Stimulated activated CD8-positive, alpha-beta memory T cell treated with anti-CD3 and anti-CD28 coated beads, Interleukin-7, amount 100 ng/mL, for 48 hours (primary cell): Measurements from ENCODE around the gene SNCB.

Experiments
- DNase-seq, 2 donors: peaks; one replicate each; pipeline ENCODE4 v3.0.0-alpha.2; 2020; ENCODE audit warnings: low read depth in 1 of 2; ENCODE audit errors: extremely low read depth in 1 of 2

Gene SNCB

DNA sequence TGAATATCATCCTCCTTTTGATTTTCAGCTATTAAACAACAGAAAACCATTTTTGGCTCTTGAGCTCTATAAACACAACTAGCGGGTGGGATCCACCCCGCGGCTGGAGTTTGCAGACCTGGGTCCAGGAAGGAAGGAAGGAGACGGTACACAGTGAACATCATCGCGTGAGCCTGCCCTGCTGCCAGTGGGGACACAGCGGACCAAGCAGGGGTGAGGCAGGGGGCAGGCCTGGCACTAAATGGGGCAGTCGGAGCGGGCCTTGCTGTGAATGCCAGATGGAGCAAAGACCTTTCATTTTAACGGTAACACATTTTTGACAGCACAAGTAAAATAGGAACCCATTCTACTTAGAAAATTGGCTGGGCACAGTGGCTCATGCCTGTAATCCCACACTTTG lies 31.3 kb upstream of the SNCB start:
- DNase-seq: no peak

DNA sequence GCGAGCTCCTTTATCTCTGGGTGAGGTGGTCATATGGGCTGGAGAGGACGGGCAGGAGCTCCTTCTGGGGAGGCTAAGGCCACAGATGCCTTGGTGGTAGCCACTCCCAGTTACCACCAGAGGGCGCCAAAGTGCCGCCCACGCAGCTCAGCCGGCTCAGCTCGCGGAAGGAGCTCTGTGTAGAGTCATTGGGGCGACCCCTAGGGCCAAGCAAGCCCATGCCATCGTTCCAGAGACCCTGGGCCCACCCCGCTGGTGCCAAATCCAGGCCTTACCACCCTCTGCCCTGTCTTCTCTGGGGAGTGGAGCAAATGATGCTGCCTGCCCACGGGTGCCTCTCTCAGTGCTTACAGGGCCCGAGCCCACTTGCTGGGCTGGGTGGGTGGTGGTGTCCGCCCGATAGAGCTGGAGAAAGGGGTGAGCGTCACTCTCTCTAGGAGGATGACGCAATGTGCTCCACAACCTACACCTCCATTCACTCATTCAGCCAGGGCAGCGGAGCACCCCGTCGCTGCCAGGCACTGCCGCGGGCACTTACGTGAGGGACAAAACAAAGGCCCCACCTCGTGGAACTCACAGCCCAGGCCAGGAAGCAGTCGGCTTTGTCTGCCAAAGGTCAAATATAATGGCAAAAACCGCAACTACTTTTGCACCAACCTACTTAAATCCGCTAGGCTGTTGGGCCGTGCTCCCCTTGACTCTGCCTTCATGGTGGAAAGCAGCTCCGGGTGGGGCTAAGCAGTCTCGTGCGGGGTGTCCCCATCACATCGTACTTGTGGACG lies 30.7 kb upstream of the SNCB start:
- DNase-seq: peak; percentile 50 to 58

DNA sequence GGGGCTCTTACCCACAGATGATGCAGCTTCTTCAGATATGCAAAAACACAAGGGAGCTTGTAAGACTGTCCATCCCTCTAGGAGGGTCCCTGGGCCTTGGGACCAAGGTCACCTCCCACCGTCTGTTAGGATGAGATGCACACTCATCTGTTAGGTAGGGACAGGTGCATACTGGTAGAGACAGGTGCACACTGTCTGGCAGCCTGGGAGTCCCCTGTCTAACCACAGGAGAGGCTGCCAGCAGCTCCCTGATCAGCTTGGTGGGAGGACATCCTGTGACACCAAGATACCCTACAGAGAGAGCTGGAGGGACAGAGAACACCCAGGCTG lies 30.2 kb upstream of the SNCB start:
- no peak for DNase-seq

DNA sequence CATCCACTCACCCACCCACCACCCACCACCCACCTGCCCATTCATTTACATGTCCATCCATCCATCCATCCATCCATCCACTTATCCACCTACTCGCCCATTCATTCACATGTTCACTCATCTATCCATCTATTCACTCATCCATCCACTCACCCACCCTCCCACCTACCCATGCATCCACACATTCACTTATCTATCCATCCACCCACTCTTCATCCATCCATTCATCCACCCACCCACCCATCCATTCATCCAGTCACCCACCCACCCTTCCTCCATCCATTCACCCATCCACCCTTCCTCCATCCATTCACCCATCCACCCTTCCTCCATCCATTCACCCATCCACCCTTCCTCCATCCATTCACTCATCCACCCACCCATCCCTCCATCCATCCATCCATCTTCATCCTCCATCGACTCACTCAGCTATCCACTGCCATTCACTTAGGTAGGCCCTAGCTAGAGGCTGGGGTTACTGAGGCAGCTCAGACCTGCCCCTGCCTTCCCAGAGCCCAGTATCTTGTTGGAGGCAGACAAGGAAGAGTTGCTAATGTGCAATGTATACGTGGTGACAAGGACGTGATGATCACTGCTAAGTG lies 29.6 kb upstream of the SNCB start:
- DNase-seq: no peak

DNA sequence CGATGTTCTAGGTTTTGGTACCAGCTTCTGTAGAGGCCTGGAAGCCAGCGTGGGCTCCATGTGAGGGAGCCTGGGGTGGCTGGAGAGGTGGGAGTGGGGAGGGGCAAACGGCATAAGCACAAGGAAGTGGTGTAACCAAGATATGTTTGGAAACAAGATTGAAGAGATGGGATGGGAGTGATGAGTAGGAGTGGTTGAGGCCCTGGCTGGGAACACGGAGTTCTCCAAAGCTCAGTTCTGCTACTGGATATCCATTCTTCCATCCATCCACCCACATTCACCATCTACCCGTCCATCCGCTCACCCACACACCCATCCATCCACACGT lies 29.1 kb upstream of the SNCB start:
- DNase-seq: no peak

DNA sequence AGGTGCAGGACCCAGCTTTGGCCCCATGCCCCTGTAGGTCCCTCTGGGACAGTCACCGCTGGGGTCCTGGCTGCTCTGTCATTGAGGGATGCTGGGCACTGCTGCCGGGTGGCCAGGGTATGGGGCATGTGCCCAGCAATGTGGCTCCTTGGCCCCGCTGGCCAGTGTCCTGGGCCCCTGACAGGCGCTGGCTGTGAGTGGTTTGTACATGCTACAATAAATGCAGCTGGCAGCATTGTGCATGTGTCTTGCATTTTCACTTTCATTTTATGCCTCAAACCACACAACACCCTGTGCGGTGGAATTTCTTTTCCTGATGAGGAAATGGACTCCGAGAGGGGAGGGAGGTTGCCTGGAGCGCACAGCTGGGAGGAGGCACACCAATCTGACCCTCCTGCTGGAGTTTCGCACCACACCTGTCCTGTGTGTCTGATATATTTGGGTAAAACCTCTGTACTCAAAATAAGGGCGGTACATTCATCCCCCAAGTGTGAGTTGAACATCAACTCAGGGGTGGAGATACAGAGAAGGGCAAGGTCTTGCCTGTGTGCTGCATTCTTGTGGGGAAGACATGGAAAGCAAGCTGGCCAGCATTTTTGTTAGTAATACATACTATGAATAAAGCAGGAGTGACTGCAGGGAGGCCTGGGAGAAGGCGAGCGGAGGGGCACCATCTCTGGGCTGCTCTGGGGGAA lies 28.6 kb upstream of the SNCB start:
- no peak for DNase-seq

DNA sequence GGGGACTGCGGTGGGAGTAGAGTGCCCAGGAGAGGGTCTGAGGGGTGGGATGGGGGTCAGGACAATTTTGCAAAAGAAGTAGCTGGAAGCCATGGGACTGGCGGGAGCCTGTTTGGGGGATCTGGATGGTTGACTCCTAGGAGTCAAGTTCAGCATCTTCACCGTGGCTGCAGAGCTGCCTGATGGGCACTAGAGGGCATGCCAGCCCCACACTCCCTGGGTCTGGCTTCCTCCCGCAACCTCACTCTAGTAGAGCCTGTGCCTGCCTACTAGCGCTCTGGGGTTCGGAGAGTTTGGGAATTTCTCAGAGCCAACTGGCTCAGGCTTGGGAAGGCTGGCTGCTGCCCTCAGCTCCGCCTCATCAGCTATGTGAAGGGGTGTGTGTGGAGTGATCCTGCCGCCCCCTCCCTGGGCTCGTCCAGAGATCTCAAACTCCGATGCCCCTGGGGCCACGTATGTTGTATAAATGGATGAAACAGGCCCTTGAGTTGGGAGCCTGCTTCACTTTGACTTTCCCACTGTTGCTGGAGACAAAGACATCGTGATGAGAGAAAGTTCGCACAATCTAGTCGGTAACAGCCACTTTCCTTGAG lies 27.8 kb upstream of the SNCB start:
- DNase-seq: peak in 1 of 2 donors; percentile 40

DNA sequence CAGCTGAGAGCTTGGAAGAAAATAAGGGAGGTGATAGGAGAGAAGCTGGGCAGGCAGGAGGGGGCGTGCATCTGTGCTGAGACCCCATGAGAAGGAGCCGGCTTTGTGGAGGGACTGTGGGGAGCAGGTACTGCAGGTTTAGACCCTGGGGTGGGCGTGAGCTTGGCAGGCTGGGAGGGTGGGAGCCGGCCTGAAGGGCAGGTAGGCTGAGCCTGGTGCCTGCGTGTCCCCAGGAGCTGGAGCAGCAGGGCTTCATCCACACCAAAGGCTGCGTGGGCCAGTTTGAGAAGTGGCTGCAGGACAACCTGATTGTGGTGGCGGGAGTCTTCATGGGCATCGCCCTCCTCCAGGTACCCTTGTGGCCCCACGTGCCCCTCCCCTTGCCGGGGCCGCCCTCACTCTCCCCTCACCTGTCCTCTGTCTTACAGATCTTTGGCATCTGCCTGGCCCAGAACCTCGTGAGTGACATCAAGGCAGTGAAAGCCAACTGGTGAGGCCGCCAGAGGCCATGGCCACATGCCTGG lies 26.2 kb upstream of the SNCB start:
- DNase-seq: no peak

DNA sequence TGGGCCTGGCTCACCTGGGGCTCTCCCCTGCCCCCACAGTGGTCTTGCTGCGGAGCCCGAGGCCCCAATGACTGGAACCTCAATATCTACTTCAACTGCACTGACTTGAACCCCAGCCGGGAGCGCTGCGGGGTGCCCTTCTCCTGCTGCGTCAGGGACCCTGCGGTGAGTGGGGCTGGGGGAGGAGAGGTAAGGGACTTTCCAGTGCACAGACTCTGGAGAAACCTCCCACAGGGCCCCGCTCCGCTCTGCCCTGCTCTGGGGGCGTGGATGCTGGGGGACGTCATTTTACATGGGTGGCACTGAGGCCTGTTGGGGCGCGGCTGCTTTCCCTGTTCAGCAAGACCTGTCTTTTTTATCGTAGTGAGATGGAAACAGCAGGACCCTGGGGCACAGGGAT lies 24.5 kb upstream of the SNCB start:
- DNase-seq: no peak

DNA sequence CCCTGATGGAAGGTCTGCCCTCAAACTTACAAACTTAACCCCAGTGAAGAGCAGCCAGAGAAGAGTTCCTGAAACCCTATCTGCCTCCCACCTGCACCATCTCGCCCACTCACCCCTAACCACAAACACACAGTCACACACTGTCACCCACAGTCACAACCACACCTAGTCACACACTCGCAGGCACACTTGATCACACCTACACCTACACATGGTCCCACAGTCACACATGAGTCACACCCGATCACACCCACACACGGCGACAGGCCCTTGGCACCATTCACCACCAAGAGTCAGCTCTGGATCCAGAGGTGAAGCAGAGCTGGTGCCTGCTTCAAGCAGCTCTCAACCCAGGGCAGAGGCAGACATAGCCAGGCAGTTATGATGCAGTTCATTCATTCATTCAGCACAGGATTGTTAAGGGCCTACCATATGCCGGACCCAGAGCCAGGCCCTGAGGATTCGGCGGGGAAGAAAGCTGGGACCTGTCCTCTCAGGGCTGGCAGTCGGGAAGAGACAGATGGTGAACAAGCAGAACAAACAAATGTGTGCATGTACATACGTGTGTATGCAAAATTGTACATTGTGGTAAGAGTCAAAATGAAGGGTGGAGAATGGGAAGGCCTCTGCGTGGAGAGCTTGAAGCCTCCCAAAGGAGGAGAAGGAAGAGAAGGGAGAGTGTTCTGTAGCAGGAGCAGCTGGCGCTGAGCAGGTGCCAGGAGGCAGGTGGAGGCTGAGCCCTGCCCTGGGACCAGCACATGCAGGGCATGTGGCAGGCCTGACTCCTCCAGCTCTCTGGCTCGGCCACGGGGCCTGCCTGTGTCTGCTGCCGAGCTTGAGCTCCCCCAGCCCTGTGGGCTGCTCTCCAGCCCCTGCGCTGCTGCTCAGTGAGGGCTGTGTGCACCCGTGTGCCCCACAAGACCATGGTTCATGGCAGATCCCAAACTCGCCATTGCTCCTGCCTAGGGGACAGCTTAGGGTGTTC lies 23.4 kb upstream of the SNCB start:
- DNase-seq: peak; percentile 72 to 83

DNA sequence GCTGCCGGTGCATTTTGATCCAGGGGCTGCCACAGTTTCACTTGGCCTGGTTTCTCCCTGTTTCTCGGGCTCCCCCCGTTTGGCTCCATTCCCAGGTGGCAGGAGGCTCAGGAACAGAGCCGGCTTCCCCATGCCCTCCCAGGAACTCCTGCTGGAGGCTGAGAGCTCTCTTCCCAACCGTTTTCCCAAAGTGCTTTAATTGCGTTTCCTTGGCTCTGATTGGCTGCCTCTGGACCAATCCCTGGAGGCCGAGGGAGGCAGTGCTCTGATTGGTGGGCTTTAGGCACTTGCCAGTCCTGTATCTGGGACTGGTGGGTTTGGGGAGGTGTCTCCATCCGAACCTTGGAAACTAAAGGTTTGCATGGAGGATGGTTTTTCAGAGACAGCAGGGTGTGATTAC lies 21.8 kb upstream of the SNCB start:
- DNase-seq: no peak

DNA sequence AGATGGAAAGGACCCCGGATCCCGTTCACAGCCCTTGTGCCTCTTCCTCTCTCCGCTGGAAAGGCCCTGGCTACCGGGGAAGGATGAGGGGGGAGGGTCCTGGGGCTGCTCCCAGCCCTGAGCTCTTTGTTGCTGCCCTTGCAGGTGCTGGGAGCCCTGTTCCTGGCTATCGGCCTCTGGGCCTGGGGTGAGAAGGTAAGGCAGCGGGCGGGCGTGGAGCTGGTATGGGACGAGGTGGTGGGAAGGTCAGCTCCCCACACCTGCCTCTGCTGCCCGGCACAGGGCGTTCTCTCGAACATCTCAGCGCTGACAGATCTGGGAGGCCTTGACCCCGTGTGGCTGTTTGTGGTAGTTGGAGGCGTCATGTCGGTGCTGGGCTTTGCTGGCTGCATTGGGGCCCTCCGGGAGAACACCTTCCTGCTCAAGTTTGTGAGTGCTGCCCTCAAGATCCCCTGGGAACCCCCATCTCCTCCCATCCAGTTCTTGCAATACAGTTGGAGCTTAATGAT lies 21.2 kb upstream of the SNCB start:
- DNase-seq: no peak

DNA sequence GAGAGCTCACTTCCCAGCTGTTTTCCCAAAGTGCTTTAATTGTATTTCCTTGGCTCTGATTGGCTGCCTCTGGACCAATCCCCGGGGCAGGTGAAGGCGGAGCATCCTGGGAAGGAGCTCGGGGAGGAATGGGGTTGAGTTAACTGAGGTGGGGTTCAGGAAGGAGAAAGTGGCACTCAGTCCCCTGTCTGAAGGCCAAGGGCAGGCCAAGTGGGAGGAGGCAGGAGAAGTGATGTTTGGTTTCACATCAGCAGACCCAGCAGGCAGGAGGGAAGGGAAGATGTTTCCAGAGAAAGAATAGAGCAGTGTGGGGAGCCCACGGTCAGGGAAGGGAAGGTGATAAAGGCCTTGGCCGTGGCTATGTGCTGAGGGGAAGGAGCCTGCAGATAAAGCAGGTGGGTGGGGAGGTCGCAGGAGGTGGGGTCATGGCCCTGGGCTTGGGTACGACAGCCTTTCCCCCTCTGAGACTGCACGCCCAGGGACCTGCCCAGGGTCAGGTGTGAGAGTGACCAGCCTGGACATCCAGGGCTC lies 20.1 kb upstream of the SNCB start:
- no peak for DNase-seq

DNA sequence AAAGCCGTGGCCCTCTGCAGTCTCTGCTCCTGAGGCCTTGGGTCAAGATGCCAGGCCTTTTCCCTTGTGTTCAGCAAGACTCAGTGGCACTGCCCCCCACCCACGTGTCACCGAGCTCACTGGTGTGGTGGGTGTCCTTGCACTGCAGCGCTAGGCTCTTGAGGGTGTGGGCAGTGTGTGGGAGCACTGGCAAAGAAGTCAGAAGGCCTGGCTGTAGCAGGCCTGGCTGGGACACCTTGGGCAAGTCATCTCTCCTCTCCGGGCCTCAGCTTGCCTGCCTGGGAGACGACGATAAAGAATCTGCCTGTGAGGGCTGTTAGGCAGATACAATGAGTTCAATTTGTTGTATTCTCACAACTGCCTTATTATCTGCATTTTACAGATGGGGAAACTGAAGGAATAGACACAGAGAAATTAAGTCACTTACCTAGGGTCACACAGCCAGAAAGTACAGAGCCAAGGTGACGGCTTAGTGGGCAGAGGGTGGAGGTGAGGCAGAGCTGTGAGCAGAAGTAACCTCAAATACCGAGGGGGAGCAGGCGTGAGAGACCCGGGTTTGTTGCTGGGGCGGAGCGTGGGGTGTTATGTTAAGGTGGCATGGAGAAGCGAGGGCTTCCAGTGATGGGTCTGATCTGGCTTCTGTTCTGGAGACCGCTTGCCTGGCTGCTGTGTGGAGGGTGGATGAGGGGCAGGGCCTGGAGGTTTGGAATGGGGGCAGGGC lies 18.3 kb upstream of the SNCB start:
- DNase-seq: no peak

DNA sequence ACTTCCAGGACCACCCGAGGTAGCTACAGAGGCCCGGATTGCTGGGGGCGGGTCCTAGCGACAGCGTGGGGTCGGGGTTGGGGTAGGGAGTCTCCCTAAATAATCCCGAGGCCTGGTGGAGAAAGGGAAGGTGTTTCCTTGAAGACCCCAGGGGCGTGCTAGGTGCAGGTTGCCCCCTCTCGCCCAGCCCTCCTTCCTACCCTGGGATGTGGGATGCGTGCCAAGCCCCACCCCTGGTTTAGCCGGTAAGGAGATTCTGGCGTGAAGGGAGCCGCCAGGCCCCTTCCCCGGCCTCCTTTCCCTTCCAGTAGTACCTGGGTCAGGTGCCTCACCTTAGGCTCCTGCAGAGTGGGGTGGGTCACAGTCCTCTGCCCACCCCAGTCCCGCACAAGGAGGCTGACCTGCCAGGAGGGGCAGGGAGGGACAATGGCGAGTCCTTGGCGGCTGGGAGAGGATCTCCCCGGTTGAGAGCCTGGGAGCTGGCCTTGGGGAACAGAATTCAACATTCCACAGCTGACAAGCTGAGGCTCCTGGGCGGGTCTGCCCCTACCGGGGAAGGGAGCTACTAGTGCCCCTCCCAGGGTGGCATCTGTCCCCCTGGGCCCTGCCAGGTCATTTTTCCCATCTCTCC lies 17.6 kb upstream of the SNCB start:
- no peak for DNase-seq

DNA sequence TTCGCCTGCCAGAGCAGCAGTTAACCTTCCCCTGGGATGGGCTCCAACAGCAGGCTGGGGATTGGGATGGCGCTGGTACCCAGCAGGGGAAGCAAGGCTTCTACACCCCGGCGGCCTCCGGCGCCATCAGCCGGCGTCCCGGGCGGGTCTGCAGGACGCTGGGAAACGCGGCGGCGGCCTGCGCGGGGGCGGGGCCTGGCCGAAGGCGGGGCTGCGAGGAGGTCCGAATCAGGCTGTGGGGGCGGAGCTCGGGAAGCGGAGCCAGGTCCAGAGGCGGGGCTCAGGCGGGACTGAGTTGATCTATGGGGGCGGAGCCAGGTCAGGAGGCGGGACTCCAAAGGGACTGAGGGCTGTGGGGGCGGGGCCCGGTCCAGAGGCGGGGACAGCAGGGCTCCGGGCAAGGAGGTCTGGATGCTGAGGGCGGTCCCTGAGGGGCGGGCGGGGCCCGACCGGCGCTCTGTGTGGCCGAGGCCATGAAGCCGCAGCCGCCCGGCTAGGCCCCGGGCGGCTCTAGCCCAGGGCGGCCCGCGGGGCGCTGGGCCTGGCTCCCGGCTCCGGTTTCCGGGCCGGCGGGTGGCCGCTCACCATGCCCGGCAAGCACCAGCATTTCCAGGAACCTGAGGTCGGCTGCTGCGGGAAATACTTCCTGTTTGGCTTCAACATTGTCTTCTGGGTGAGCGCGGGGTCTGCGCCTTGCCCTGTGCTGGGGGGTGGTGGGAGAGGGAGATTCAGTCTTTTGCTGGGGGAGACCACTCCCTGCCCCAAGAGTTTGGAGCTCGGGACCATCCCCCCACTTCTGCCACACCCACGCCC lies 16.9 kb upstream of the SNCB start, which contains the start of gene TSPAN17:
TSS of gene TSPAN17 (plus strand) at position 455 of the 813 bp plus-strand sequence. CDS start at position 587, 132 bp downstream.
- peak; percentile 100 for DNase-seq

DNA sequence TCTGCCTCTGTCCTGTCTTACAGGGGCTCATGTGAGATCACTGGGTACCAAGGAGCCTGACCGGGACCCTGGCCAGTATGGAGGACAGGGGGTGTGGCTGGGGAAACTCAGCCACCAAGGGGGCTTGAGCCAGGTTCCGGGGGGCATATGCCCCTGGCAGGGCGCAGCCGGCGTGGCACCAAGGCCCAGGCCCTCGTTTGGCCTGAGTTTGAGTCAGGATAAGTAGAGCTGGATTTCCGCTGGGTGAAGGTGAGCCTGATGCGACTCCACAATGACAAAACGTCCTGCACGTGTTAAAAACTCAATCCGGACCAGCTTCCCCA lies 16.3 kb upstream of the SNCB start:
- DNase-seq: no peak

DNA sequence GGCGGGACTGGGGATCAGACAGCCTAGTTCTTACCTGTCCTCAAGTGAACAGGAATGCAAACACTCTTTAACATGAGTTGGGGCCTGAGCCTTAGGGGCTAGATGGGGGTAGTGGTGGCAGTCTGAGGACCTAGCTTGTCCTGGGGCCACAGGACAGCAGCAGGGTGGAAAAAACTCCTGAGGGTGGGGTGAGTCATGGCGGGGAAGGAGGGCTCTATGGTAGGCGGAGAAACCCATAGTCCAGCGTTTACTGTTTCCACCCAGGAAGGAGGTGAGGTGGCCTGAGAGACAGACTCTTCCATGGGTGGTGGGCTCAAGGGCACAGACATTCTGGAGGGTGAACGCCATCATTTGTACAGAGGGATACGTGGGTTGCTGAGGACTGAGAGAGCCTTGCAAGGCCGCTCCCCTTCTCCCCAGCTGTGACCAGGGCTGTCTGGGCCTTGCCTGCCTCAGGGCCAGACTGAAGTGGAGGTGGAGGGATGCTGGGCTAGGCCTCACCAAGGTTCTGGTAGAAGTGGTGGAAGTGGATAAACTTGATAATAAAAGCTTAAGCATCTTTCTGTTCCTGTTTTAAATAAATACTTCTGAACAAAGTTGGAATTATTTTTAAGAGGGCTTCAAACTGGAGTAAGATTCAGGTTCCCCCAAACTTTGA lies 15.8 kb upstream of the SNCB start:
- no peak for DNase-seq
